Activated CD8-positive, alpha-beta memory T cell treated with anti-CD3 and anti-CD28 coated beads for 36 hours (primary cell): ENCODE measurements around the gene PAXX. TPM values are rescaled to one million over a fixed set of nuclear protein-coding genes. Genes with fewer than 3 reads are reported as not detected.
"Not testable (repeated sequence)": the region's sequence is repeated elsewhere in the genome, so short reads cannot be mapped to it uniquely, and the experiment has no call there.

Experiments
- CTCF ChIA-PET: fragments of 350-600 bp; sonication (Branson Sonifier 250); formaldehyde crosslinking; loops from one replicate; lab custom pipeline; 2021; ENCODE audit warnings: antibody characterized with exemption; lab: Charles Lee
- POLR2A ChIA-PET: fragments of 350-600 bp; sonication (Branson Sonifier 250); formaldehyde crosslinking; loops from one replicate; lab custom pipeline; 2021; ENCODE audit warnings: antibody characterized with exemption; lab: Charles Lee
- total RNA-seq, 2 experiments: library from RNA; stranded (reverse); gene quantifications; one replicate each; pipeline ENCODE4 v1.2.3, GENCODE V29; 2021

Gene PAXX
- total RNA-seq, 2 experiments from 2014 or later = 66.9 to 74.6 TPM

DNA sequence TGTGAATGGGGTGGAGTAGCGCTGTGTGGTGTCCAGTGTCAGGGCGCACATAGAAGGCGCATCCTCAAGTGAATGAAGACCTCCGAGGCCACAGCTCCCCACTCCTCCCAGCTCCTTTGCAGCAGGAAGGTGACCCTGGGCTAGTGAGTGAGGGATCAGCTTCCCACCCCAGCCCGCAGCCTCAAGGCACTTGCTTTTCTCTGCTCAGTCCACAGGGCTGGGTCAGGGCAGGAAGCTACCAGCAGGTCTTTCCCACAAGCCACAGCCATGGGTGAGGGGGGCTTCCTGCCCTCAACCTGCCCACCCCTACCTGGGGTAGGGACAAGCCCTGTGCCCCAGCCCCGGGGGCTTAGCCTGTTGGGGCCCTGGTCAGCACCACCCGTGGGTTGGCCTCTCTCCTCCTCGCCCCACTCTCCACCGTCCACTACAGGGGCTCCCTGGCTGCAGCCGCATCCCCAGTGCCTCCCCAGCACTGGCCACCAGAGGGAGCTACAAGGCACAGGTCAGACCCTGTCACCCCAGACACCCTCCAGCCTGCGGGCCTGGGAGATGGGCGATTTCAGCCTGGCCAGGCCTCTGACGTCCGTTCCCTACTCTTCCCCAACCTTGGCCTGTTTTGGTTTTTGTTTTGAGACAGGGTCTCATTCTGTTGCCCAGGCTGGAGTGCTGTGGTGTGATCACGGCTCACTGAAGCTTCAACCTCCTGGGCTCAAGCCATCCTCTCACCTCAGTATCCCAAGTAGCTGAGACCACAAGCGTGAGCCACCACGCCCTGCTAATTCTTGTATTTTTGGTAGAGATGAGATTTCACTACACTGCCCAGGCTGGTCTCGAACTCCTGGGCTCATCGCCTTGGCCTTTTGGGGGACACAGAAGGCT lies 37.1 kb downstream of the PAXX start:
- ChIA-PET POLR2A (interaction anchor here (0.7 to 1.3 kb wide), 3 partner anchors 29 to 57 kb away, joined by 4 to 5 read pairs (median 4); partner anchors contain the start of gene PAXX), CTCF (interaction anchor here (0.5 to 3.6 kb wide), 59 partner anchors 8 to 491 kb away, joined by 3 to 30 read pairs (median 4); partner anchors contain the start of genes AJM1, CLIC3, MAN1B1 and NPDC1)

DNA sequence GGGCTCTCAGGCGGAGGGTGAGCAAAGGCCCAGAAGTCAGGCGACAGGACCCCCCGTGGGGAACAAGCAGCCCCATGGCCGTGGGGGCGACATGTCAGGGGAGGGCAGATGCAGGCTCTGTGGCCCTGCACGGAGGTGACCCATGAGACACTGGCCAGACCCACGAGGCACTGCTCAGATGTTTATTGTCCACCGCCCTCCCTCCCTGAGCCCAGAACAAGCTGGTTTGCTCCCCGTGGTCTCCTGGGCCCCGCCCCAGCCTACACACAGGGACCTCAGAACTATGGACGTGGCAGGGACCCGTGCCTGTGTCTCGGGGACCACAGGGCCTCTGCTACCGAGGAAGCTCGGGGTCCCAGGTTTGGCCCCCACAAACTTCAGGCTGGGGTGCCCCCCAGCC lies 37.8 kb downstream of the PAXX start:
- CTCF ChIA-PET = interaction anchor here (0.5 to 3.6 kb wide), 54 partner anchors 9 to 491 kb away, joined by 3 to 30 read pairs (median 5); partner anchors contain the start of genes AJM1, CLIC3, NPDC1 and PAXX
- POLR2A ChIA-PET = interaction anchor here (0.7 to 1.3 kb wide), 3 partner anchors 30 to 56 kb away, joined by 4 to 5 read pairs (median 4); partner anchors contain the start of gene PAXX

DNA sequence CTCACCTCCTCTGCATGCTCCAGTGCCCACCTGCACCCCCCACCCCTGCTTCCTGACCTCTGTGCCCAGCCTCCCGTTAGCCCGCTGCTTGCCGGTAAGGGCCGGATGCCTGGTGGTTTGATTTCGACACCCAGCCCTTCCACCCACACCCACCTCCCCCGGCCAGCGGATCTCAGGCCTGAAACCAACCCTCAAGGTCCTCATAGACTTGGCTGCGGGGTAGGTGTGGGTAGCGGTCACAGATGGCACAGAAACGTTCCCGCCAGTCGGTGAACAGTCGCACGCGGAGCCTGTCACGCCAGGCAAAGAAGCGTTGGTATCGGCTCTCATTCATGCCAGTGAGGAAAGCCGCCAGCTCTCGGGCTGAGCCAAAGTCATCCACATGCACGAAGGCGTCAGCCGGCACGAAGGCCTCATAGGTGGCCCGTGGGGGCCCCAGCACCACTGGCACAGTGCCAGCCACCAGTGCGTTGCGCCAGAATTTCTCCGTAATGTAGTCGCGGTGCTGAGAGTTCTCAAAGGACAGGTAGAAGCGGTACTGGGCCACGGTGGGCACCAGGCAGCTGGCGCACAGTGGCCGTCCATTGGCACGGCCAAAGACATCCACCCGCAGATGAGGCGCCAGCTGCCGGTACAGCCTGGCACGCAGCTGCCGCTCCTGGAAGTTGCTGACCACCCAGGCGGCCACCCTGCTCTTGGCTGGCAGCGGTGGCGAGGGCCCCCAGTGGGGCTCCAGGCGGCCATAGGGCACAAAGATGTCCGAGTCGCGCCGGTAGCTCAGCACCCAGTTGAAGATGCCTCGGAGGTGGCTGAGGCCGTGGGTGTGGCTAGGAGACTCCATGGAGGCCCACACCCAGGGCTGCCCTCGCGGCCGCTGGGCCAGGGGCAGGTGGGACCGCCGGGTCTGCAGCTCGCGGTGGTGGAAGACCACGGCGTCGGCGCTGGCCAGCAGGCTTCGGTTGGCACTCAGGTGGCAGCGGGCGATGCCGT lies 38.6 kb downstream of the PAXX start:
- CTCF ChIA-PET = interaction anchor here (0.9 to 3.6 kb wide), 20 partner anchors 14 to 243 kb away, joined by 3 to 30 read pairs (median 5); partner anchors contain the start of gene AJM1
- POLR2A ChIA-PET = no interaction called here

DNA sequence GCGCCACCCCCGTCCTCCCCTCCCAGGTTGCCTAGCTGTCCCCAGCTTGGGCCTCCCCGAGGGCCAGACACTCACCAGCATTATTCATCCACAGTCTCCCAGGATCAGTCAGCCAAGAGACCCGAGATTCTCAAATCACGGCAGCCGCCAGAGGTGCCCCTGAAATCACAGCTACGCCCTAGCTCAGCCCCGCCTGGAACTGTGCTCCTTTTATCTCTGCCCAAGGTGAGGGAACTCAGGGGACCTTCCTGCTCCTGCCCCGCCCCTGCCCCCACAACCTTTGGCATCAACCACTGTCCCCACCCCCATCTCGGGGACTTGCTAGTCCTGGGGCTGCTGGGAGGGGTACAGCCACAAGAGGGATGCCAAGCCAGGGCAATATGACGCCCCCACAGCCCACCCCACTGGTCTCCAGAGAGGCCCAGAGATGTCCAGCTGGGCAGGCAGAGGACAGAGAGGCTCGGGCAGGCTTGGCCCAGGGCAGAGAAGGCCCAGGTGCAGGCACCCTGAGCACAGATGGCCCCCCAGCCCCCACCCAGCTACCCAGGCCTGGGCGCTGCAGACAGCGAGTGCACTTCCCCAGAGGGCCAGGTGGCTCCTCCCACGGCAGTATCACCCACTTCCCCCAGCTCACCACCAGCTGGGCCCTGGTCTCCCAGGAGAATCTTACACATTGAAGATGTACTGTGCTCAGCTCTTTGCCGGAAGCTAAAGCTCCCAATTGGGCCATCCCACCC lies 39.9 kb downstream of the PAXX start, which contains the start of gene FUT7:
TSS of gene FUT7 (minus strand) at position 185 of the 737 bp plus-strand sequence. CDS start at position 88, 97 bp downstream.
- CTCF ChIA-PET = interaction anchor here (0.6 to 2.1 kb wide), 11 partner anchors 13 to 245 kb away, joined by 3 to 10 read pairs (median 4); partner anchors contain the start of gene AJM1
- POLR2A ChIA-PET = interaction anchor here (1.2 kb wide), 1 partner anchor 150 kb away, joined by 3 read pairs; no protein-coding TSS in a partner anchor

DNA sequence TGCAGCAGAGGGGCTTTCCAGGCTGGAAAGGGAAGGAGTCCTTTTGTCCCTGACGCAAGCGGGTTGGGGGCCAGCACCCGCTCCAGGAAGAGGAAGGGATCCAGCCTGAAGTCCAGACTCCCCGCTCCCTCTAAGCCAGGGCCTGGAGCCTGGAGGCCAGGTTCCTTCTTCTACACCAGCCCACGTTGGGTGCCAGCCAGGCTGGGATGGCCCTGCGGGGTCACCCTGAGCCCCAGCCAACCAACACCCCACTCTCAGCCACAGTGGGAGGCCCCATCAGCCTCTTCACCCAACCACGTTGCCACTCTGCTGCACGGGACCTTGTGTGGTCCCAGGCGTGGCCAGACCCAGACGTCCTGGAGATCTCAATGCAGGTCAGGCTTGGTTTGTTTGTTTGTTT lies 40.6 kb downstream of the PAXX start:
- CTCF ChIA-PET = interaction anchor here (1.0 to 7.5 kb wide), 7 partner anchors 14 to 245 kb away, joined by 3 to 43 read pairs (median 4); partner anchors contain the start of genes ENTPD2 and NPDC1
- POLR2A ChIA-PET = no interaction called here

DNA sequence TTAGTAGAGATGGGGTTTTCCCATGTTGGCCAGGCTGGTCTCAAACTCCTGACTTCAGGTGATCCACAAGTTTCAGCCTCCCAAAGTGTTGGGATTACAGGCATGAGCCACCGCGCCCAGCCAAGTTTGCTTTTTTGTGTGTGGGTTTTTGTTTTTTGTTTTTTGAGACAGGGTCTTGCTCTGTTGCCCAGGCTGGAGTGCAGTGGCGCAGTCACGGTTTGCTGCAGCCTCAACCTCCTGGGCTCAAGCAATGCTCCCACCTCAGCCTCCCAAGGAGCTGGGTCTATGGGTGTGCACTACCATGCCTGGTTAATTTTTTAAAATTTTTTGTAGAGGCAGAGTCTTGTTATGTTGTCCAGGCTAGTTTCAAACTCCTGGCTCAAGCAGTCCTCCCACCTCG lies 41.3 kb downstream of the PAXX start:
- CTCF ChIA-PET = interaction anchor here (0.6 to 7.5 kb wide), 7 partner anchors 15 to 247 kb away, joined by 5 to 46 read pairs (median 18); partner anchors contain the start of genes C8G, ENTPD2, FBXW5 and NPDC1
- POLR2A ChIA-PET = not testable (repeated sequence)

DNA sequence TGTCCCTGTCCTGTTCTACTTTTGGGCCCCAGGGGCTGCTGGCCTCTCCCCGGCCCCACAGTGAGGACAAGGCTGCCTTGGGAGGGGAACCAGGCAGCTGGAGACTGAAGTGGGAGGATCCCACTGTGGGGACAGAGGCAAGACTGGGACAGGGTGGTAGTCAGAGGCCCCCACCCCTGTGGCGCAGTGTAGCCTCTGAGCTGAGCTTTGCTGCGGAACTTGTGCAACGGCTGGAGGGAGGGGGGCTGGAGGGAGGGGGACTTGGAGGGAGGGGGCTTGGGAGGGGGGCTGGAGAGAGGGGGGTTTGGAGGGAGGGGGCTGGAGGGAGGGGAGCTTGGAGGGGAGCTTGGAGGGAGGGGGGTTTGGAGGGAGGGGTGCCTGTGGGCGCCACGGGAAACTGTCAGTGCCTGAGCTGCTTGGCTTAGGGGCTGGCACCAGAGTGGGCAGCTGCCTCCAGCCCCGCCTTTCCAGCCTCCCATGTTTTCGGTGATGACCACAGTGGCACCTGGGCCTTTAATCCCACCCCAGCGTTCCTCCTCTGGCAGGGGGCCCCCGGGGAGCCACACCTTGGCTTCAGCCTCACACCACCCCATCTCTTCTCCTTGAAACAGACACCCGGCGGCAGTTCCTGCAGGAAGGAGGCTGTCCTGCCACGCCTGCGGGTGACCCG lies 42.0 kb downstream of the PAXX start:
- CTCF ChIA-PET = interaction anchor here (0.5 to 7.5 kb wide), 32 partner anchors 8 to 247 kb away, joined by 3 to 46 read pairs (median 8); partner anchors contain the start of genes AJM1, ANAPC2, C8G and CLIC3
- POLR2A ChIA-PET = interaction anchor here (0.5 to 1.5 kb wide), 7 partner anchors 11 to 542 kb away, joined by 3 to 8 read pairs (median 5); partner anchors contain the start of genes AJM1 and NPDC1

DNA sequence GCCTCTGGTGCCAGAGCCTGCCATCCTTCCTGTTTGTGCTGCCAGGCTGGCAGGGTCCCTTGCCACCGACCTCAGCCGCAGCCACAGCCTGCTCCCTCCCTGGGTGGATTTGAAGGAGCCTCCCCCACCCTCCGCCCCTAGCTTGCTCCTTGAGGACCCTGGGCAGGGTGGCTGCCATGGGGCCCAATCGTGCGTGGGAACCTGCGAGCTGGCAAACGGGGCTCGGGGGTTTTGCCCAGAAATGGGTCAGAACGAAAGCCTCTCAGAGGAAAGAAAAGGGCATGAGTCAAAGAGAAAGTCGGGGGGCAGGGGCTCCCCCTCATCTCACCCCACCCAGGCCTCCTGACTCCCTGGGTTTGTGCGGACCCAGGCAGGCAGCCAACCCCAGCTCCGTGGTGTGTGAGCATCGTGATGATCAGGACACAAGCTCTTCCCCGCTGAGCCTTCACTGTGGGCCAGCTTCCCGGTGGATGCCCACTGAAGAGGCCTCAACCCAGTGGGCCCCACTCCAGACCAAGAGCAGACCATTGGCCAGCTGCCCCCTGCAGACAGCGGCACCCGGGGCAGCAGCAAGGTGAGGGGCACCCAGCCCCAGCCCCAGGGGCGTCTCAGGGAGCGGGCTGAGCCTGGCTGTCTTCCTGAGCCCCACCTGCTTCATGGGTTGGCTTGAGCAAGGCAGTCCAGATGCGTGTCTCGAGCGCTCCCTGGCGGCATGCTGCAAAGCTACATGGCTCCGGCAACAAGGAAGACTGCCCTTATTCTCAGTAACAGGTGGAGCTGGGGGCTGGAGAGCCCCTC lies 42.7 kb downstream of the PAXX start:
- CTCF ChIA-PET = interaction anchor here (0.5 to 7.5 kb wide), 53 partner anchors 9 to 440 kb away, joined by 3 to 46 read pairs (median 4); partner anchors contain the start of genes AJM1, ANAPC2, C8G and CLIC3
- POLR2A ChIA-PET = interaction anchor here (0.5 to 1.5 kb wide), 12 partner anchors 10 to 542 kb away, joined by 3 to 8 read pairs (median 4); partner anchors contain the start of genes AJM1, NPDC1 and SAPCD2

DNA sequence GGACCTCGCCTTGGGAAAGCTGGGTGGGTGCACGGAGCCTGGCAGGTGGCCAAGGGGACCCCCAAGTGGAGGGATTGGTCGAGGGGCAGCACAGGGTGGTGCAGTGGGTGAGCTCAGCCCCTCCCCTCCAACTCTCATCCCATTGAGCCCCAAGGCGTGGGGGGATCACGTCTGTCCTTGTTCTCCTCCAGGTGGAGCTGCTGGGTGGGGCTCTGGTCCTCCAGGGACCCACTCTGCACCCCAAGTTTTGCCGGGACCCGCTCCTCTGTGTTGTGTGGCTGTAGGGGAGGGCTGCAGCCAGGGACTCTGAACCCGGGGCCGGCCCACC lies 43.2 kb downstream of the PAXX start:
- CTCF ChIA-PET = interaction anchor here (0.6 to 7.5 kb wide), 45 partner anchors 9 to 440 kb away, joined by 3 to 46 read pairs (median 4); partner anchors contain the start of genes AJM1, C8G, CLIC3 and ENTPD2
- POLR2A ChIA-PET = interaction anchor here (0.7 to 1.5 kb wide), 9 partner anchors 9 to 227 kb away, joined by 3 to 8 read pairs (median 5); partner anchors contain the start of genes AJM1, NPDC1 and SAPCD2

DNA sequence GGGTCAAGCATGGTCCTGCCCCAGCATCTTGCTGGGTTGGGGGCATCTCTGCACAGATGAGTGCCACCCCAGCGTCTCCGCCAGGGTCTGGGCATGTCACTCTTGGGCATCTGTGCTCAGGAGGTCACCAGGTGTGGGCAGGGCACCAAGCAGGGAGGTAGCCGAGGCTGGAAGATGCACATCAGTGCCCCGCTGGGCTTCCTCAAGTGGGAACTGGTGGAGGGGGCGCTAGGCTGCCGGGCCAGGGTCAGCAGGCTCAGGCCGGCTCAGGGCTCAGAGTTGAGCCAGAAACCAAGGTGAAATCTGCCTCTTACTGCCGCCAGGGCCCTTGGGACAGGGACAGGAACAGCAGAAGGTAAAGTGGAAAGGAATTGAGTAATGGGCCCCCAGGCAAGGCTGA lies 43.7 kb downstream of the PAXX start:
- ChIA-PET POLR2A (no interaction called here), CTCF (interaction anchor here (0.6 to 7.5 kb wide), 28 partner anchors 8 to 249 kb away, joined by 3 to 46 read pairs (median 10); partner anchors contain the start of genes AJM1, C8G, CLIC3 and ENTPD2)

DNA sequence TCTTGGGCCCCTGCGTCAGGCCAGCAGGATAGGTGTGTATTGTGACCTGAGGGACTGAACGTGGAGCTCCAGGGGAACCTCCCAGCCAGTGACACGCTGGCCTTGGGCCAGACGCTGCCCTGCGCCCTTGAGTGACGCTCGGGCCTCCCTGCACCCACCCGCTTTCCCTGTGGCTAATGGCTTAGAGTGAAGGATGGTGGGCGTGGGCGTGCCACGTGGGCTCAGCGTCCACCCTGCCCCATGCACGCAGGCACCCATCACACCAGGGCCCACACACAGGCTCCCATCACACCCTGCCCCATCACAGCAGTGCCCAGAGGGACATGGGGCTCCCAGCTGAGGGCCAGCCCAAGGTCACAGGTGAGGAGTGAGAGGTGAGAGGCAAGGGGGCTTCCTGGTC lies 44.8 kb downstream of the PAXX start:
- ChIA-PET POLR2A (no interaction called here), CTCF (interaction anchor here (1.3 to 7.5 kb wide), 3 partner anchors 8 to 91 kb away, joined by 4 to 46 read pairs (median 43); partner anchors contain the start of genes ABCA2, C8G, FBXW5 and NPDC1)

DNA sequence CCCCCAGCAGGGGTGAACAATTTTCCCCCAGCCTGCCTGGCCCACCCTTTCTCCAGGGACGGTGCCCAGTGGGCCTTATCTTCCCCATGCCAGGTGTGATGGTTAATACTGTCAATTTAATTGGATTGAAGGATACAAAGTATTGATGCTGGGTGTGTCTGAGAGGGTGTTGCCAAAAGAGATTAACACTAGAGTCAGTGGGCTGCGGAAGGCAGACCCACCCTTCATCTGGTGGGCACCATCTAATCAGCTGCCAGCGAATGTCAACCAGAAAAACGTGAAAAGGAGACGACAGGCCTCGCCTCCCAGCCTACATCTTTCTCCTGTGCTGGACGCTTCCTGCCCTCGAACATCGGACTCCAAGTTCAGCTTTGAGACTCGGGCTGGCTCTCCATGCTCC lies 45.3 kb downstream of the PAXX start:
- CTCF ChIA-PET = interaction anchor here (1.3 to 7.5 kb wide), 3 partner anchors 9 to 92 kb away, joined by 4 to 46 read pairs (median 43); partner anchors contain the start of genes ABCA2, C8G, FBXW5 and NPDC1
- POLR2A ChIA-PET = interaction anchor here (0.7 kb wide), 1 partner anchor 279 kb away, joined by 3 read pairs; no protein-coding TSS in a partner anchor

DNA sequence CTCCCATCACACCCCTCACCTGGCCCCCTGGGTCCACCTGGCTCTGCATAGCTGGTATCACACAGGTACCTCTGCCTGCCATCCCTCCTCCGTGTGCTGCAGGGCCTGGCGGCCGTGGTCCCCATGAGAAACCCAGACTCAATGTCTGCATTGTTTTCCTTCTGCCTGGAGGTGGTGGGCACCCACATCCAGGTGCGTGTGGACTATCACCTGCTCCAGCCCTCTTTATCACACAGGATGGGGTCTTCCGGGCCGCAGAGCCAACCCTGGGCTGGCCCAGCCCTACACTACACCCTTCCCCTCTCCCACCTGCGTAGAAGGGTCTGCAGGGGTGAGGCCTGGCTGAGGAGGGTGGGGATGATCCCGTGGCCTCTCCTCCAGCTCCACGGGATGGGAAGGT lies 46.7 kb downstream of the PAXX start:
- POLR2A ChIA-PET = no interaction called here
- CTCF ChIA-PET = interaction anchor here (1.0 to 7.5 kb wide), 4 partner anchors 9 to 28 kb away, joined by 3 to 43 read pairs (median 7); partner anchors contain the start of gene NPDC1

DNA sequence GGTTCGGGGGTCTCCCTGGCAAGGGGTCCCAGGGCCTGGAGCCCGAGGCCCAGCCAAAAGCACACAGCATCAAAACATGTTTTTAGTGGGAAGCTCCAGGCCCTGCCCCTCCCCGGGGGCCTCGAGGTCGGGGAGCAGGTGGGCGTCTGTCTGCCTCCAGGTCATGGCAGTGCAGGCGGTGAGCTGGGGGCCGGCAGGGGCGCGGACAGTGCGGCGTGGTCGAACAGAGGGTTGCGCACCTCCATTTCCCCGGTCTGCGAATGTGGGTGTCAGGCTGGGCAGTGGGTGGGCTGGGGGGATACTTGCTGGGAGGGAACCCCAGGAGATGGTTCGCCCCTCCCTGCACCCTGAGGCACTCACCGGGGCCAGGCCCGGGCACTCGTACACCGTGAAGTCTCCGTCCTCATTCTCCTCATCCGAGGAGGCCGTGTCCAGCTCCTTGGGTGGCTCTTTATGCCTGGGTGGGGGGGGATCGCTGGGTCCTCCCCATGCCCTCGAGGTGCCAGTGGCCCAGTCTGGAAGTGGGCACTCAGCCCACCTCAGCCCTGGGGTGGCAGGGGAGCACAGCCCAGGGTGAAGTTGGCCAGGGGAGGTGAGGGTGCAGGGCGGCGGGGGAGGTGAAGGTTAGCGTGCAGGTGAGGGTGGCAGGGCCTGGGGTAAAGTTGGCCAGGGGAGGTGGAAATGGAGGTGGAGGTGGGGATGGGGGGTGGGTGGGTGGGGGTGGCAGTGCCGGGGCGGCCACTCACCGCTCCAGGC lies 47.6 kb downstream of the PAXX start:
- POLR2A ChIA-PET = interaction anchor here (0.8 kb wide), 1 partner anchor 9 kb away, joined by 3 read pairs; no protein-coding TSS in a partner anchor
- CTCF ChIA-PET = interaction anchor here (1.0 to 7.5 kb wide), 4 partner anchors 8 to 35 kb away, joined by 3 to 43 read pairs (median 7); partner anchors contain the start of gene NPDC1
